ENCODE data around the gene PDXDC1. TPM values are rescaled to one million over a fixed set of nuclear protein-coding genes. Genes with fewer than 3 reads are reported as not detected.
"Not testable (repeated sequence)": the region's sequence is repeated elsewhere in the genome, so short reads cannot be mapped to it uniquely, and the experiment has no call there.

The PDXDC1 gene
- total RNA-seq, 1 donor from 2014 or later: 36.0 TPM

DNA sequence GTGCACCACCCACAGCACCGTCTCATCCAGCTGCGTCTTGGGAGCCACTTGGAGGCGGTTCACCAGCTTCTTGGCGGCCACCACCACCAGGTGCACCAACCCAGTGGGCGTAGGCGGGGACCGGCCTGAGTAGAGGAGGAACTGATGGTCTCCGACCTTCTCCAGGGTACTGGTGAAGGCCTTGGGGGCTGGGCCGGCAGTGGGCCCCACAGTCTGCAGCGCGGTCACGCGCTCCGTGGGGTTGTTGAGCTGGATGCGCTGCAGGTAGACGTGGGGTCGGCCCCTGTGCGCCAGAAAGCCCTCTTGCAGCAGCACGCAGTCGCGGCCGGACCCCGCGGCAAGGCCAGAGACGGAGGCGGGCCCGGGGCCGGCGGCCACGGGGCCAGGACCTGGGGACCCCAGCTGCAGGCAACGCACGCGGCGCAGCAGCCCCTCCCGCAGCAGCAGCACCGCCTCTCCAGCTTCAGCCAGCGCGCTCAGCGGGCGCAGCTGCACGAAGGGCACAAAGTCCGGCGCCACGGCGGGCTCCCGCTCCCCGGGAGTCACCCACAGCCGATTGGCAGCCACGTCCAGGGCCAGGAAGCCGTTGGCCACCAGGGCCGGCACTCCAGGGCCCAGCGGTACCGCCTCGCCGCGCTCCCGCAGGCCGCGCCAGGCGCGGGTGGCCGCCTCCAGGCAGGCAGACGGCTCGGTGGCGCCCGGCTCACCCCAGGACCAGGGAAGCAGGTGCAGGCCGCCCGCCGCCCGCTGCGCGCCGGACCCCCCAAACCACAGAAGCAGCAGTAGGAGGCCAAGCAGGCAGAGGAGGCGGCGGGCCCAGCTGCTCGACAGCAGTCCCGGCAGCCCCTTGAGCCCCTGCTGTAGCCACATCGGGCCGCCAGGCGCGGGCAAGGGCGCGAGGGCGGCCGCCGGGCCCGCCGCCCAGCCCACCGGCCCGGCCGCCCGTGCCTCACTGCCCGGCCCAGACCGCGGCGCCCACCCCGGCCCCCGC is 14.8 kb downstream of the PDXDC1 start:
- H3K27me3 ChIP-seq (ENCODE audit: control insufficient read depth in 3 of 3, insufficient read depth in 3 of 3, low read length in 3 of 3); H3K4me1 ChIP-seq (ENCODE audit: control insufficient read depth in 3 of 3, insufficient read depth in 3 of 3, low read length in 3 of 3); H3K9me3 ChIP-seq (ENCODE audit: control insufficient read depth in 3 of 3, low read length in 3 of 3); H3K27ac ChIP-seq (ENCODE audit: low read depth, low read length); H3K36me3 ChIP-seq (ENCODE audit: control insufficient read depth in 3 of 3, insufficient read depth in 3 of 3, low read length in 3 of 3): not testable (repeated sequence)
- peak overlapping the region in 1 of 3 donors; percentile 60 for H3K4me3 ChIP-seq (ENCODE audit: low read length in 3 of 3)
- peak overlapping the region in 1 of 3 donors; percentile 76 for H3K9ac ChIP-seq (ENCODE audit: low read depth in 1 of 3, low read length in 3 of 3)

DNA sequence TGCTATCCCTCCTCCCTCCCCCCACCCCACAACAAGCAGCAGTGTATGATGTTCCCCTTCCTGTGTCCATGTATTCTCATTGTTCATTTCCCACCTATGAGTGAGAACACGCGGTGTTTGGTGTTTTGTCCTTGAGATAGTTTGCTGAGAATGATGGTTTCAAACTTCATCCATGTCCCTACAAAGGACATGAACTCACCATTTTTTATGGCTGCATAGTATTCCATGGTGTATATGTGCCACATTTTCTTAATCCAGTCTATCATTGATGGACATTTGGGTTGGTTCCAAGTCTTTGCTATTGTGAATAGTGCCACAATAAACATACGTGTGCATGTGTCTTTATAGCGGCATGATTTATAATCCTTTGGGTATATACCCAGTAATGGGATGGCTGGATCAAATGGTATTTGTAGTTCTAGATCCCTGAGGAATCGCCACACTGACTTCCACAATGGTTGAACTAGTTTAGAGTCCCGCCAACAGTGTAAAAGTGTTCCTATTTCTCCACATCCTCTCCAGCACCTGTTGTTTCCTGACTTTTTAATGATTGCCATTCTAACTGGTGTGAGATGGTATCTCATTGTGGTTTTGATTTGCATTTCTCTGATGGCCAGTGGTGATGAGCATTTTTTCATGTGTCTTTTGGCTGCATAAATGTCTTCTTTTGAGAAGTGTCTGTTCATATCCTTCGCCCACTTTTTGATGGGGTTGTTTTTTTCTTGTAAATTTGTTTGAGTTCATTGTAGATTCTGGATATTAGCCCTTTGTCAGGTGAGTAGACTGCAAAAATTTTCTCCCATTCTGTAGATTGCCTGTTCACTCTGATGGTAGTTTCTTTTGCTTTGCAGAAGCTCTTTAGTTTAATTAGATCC is 18.7 kb downstream of the PDXDC1 start:
- not testable (repeated sequence) for H3K9me3 ChIP-seq (ENCODE audit: control insufficient read depth in 3 of 3, low read length in 3 of 3); H3K4me3 ChIP-seq (ENCODE audit: low read length in 3 of 3); H3K27me3 ChIP-seq (ENCODE audit: control insufficient read depth in 3 of 3, insufficient read depth in 3 of 3, low read length in 3 of 3); H3K9ac ChIP-seq (ENCODE audit: low read depth in 1 of 3, low read length in 3 of 3); H3K36me3 ChIP-seq (ENCODE audit: control insufficient read depth in 3 of 3, insufficient read depth in 3 of 3, low read length in 3 of 3); H3K27ac ChIP-seq (ENCODE audit: low read depth, low read length); H3K4me1 ChIP-seq (ENCODE audit: control insufficient read depth in 3 of 3, insufficient read depth in 3 of 3, low read length in 3 of 3)

DNA sequence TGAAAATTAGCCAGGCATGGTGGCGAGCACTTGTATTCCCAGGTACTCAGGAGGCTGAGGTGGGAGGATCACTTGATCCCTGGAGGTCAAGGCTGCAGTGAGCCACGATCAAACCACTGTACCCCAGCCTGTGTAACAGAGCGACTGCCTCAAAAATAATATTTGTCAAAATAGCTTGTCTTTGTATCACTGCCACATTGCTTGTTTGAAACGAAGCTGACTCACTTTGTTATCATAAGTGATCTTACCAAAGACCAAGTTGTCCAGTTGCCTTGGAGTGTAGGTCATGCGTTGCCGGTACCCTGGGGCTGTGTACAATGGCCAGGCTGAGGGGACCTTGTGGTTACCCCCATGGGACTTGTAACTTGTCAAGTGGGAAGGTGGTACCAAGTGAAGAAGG is 21.9 kb downstream of the PDXDC1 start:
- not testable (repeated sequence) for H3K36me3 ChIP-seq (ENCODE audit: control insufficient read depth in 3 of 3, insufficient read depth in 3 of 3, low read length in 3 of 3); H3K9me3 ChIP-seq (ENCODE audit: control insufficient read depth in 3 of 3, low read length in 3 of 3); H3K9ac ChIP-seq (ENCODE audit: low read depth in 1 of 3, low read length in 3 of 3); H3K27ac ChIP-seq (ENCODE audit: low read depth, low read length); H3K4me1 ChIP-seq (ENCODE audit: control insufficient read depth in 3 of 3, insufficient read depth in 3 of 3, low read length in 3 of 3); H3K27me3 ChIP-seq (ENCODE audit: control insufficient read depth in 3 of 3, insufficient read depth in 3 of 3, low read length in 3 of 3); H3K4me3 ChIP-seq (ENCODE audit: low read length in 3 of 3)

DNA sequence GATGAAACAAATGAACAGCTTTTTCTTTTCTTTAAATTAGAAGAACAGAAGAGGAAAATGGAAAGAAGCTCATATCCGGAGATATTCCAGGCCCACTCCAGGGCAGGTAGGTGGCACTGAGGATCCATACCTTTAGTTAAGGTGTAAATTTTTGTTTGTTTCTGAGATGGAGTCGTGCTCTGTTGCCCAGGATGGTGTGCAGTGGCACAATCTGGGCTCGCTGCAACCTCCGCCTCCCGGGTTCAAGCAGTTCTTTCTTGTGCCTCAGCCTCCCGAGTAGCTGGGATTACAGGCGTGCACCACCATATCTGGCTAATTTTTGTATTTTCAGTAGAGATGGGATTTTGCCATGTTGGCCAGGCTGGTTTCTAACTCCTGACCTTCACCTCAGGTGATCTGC is 23.5 kb downstream of the PDXDC1 start:
- not testable (repeated sequence) for H3K27ac ChIP-seq (ENCODE audit: low read depth, low read length); H3K9me3 ChIP-seq (ENCODE audit: control insufficient read depth in 3 of 3, low read length in 3 of 3); H3K4me3 ChIP-seq (ENCODE audit: low read length in 3 of 3); H3K27me3 ChIP-seq (ENCODE audit: control insufficient read depth in 3 of 3, insufficient read depth in 3 of 3, low read length in 3 of 3); H3K36me3 ChIP-seq (ENCODE audit: control insufficient read depth in 3 of 3, insufficient read depth in 3 of 3, low read length in 3 of 3); H3K9ac ChIP-seq (ENCODE audit: low read depth in 1 of 3, low read length in 3 of 3); H3K4me1 ChIP-seq (ENCODE audit: control insufficient read depth in 3 of 3, insufficient read depth in 3 of 3, low read length in 3 of 3)

DNA sequence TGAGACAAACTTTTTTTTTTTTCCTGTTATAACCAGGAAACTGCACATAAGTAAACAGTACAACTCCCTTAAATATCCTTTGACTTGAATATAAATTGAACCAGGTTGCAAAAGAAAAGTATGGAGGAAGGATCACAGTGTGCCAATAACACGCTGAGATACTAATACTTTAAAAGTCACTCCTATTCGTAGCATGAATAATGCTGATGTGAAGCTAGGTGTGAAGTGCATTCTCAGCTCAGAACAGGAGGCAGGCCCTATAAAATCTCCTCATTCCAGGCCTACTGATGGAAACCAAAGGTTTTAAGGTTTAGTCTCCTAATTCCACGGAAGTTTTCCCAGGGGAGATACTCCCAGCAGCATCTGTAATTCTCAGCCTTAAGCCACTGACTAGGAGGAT is 25.0 kb downstream of the PDXDC1 start:
- not testable (repeated sequence) for H3K9me3 ChIP-seq (ENCODE audit: control insufficient read depth in 3 of 3, low read length in 3 of 3); H3K4me3 ChIP-seq (ENCODE audit: low read length in 3 of 3); H3K27me3 ChIP-seq (ENCODE audit: control insufficient read depth in 3 of 3, insufficient read depth in 3 of 3, low read length in 3 of 3); H3K9ac ChIP-seq (ENCODE audit: low read depth in 1 of 3, low read length in 3 of 3); H3K27ac ChIP-seq (ENCODE audit: low read depth, low read length); H3K4me1 ChIP-seq (ENCODE audit: control insufficient read depth in 3 of 3, insufficient read depth in 3 of 3, low read length in 3 of 3); H3K36me3 ChIP-seq (ENCODE audit: control insufficient read depth in 3 of 3, insufficient read depth in 3 of 3, low read length in 3 of 3)

DNA sequence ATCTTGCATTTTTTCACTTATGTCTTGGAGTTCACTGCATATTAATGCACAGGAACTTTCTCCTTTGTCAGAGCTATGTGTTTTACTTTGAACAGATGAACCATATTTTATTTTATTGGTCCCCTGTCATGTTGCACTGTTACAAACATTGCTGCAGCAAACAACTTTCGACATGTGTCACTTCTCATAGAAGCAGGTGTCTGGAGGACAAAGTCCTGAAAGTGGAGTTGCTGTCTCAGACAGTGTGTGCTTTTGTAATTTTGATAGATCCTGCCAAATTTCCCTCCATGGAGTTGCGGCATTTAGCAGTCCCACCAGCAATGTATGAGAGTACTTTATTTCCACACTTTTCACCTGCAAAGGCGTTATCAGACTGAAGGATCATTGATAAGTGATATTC is 27.6 kb downstream of the PDXDC1 start:
- not testable (repeated sequence) for H3K27me3 ChIP-seq (ENCODE audit: control insufficient read depth in 3 of 3, insufficient read depth in 3 of 3, low read length in 3 of 3); H3K4me3 ChIP-seq (ENCODE audit: low read length in 3 of 3); H3K27ac ChIP-seq (ENCODE audit: low read depth, low read length); H3K36me3 ChIP-seq (ENCODE audit: control insufficient read depth in 3 of 3, insufficient read depth in 3 of 3, low read length in 3 of 3); H3K4me1 ChIP-seq (ENCODE audit: control insufficient read depth in 3 of 3, insufficient read depth in 3 of 3, low read length in 3 of 3); H3K9ac ChIP-seq (ENCODE audit: low read depth in 1 of 3, low read length in 3 of 3); H3K9me3 ChIP-seq (ENCODE audit: control insufficient read depth in 3 of 3, low read length in 3 of 3)

DNA sequence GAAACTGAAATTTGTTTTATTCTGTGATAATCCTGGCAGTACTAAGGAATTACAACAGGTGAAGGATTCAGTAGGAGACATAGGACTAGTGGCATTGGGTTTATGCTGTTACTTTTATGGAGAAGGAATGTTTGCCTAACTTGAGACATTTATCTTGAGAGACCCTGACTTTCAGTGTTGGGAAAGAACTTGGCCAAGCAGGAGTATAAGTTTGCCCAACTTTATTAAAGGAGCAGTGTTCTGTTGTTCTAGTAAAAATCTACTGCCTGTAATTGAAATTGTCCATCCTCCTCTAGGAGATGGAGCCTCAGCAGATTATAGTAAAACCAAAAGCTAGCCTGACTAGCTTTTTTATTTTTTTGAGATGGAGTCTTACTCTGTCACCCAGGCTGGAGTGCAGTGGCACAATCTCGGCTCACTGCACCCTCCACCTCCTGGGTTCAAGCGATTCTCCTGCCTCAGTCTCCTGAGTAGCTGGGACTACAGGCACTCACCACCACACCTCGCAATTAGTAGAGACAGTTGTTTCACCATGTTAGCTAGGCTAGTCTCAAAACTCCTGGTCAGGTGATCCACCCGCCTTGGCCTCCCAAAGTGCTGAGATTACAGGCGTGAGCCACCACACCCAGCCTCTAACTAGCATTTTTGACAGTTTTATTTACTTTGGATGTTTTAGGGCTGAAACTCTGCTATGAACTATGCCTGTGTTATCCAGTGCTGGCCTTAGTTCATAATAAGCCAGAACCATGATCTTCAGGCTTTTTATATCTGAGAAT is 30.7 kb downstream of the PDXDC1 start:
- H3K36me3 ChIP-seq (ENCODE audit: control insufficient read depth in 3 of 3, insufficient read depth in 3 of 3, low read length in 3 of 3); H3K9me3 ChIP-seq (ENCODE audit: control insufficient read depth in 3 of 3, low read length in 3 of 3); H3K4me1 ChIP-seq (ENCODE audit: control insufficient read depth in 3 of 3, insufficient read depth in 3 of 3, low read length in 3 of 3); H3K9ac ChIP-seq (ENCODE audit: low read depth in 1 of 3, low read length in 3 of 3); H3K4me3 ChIP-seq (ENCODE audit: low read length in 3 of 3); H3K27me3 ChIP-seq (ENCODE audit: control insufficient read depth in 3 of 3, insufficient read depth in 3 of 3, low read length in 3 of 3); H3K27ac ChIP-seq (ENCODE audit: low read depth, low read length): not testable (repeated sequence)

DNA sequence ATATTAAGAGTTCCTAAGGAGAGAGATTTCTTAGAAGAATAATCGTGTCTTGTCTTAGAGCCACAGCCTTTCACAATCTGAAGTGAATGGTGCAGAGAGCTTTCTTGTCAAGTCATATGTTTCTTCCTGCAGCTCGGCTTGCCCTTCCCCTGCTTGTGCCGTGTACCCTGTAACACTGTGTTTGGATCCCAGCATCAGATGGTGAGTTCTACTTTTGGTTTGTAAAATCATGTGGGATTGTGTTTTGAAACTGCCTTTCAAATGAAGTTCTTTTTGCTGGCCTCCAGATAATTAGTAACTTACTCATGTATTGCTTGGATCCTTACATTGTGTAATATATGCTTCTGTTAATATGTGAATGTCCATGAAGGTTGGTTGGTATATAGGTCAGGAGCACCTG is 33.8 kb downstream of the PDXDC1 start:
- not testable (repeated sequence) for H3K4me3 ChIP-seq (ENCODE audit: low read length in 3 of 3); H3K9me3 ChIP-seq (ENCODE audit: control insufficient read depth in 3 of 3, low read length in 3 of 3); H3K9ac ChIP-seq (ENCODE audit: low read depth in 1 of 3, low read length in 3 of 3); H3K27me3 ChIP-seq (ENCODE audit: control insufficient read depth in 3 of 3, insufficient read depth in 3 of 3, low read length in 3 of 3); H3K27ac ChIP-seq (ENCODE audit: low read depth, low read length); H3K36me3 ChIP-seq (ENCODE audit: control insufficient read depth in 3 of 3, insufficient read depth in 3 of 3, low read length in 3 of 3); H3K4me1 ChIP-seq (ENCODE audit: control insufficient read depth in 3 of 3, insufficient read depth in 3 of 3, low read length in 3 of 3)

DNA sequence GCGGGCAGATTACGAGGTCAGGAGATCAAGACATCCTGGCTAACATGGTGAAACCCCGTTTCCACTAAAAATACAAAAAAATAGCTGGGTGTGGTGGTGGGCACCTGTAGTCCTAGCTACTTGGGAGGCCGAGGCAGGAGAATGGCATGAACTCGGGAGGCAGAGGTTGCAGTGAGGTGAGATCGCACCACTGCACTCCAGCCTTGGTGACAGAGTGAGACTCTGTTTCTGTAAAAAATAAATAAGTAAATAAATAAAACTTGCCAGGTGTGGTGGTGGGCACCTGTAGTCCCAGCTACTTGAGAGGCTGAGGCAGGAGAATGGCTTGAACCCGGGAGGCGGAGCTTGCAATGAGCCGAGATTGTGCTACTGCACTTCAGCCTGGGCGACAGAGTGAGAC is 38.1 kb downstream of the PDXDC1 start:
- not testable (repeated sequence) for H3K36me3 ChIP-seq (ENCODE audit: control insufficient read depth in 3 of 3, insufficient read depth in 3 of 3, low read length in 3 of 3); H3K9me3 ChIP-seq (ENCODE audit: control insufficient read depth in 3 of 3, low read length in 3 of 3); H3K27ac ChIP-seq (ENCODE audit: low read depth, low read length); H3K9ac ChIP-seq (ENCODE audit: low read depth in 1 of 3, low read length in 3 of 3); H3K27me3 ChIP-seq (ENCODE audit: control insufficient read depth in 3 of 3, insufficient read depth in 3 of 3, low read length in 3 of 3); H3K4me3 ChIP-seq (ENCODE audit: low read length in 3 of 3)
- H3K4me1 ChIP-seq (ENCODE audit: control insufficient read depth in 3 of 3, insufficient read depth in 3 of 3, low read length in 3 of 3): peaks cover 17 to 25% (median 22%) of the 10 kb centered on the region in 3 donors

All from skeletal muscle tissue (tissue), 4 donors.